Measurements from ENCODE around the gene CAND1. TPM values are rescaled to one million over a fixed set of nuclear protein-coding genes. Genes with fewer than 3 reads are reported as not detected.

The CAND1 gene
- total RNA-seq, 1 experiment from 2014 or later = 236 TPM

- TF ChIP-seq USF1 (CRISPR knock-in tag; IDR thresholded peaks at IDR 0.05) (no peak), ATF2 (CRISPR knock-in tag; IDR thresholded peaks at IDR 0.05; ENCODE audit: borderline replicate concordance, low read depth) (no peak), FOXK1 (CRISPR knock-in tag; IDR thresholded peaks at IDR 0.05) (no peak)
Measured at GRCh38 chr12:67365131-67365530, 96.0 kb downstream of the CAND1 start (continued).

- ChIA-PET CTCF (no interaction called here), POLR2A (no interaction called here)
- Mint-ChIP-seq H3K4me1 (peaks cover 10% of the 10 kb centered on the region), H3K36me3 (peaks cover 8% of the 10 kb centered on the region; the same call in 1 of the 2 replicates), H3K9me3 (peaks cover 12% of the 10 kb centered on the region), H3K4me3 (no peak overlapping the region), H3K27me3 (ENCODE audit: low read depth) (no peaks in the 10 kb centered on the region), H3K27ac (no peak overlapping the region)
- ATAC-seq (no peak), DNase-seq (ENCODE audit: low spot score) (no peak)
- TF ChIP-seq EMX1 (CRISPR knock-in tag; IDR thresholded peaks at IDR 0.05) = no peak
- TF ChIP-seq FOXP1 (CRISPR knock-in tag; IDR thresholded peaks at IDR 0.05; ENCODE audit: borderline replicate concordance) = no peak
- no peak for TF ChIP-seq AFF4 (CRISPR knock-in tag; IDR thresholded peaks at IDR 0.05; ENCODE audit: borderline replicate concordance)
- no peak for TF ChIP-seq TEAD1 (CRISPR knock-in tag; IDR thresholded peaks at IDR 0.05)
- no peak for TF ChIP-seq NFYB (CRISPR knock-in tag; conservative IDR thresholded peaks at IDR 0.05; ENCODE audit: low read depth)
- no peak for TF ChIP-seq SOX15 (CRISPR knock-in tag; IDR thresholded peaks at IDR 0.05)
- TF ChIP-seq ZNF416 (CRISPR knock-in tag; IDR thresholded peaks at IDR 0.05) = no peak
- TF ChIP-seq STAT6 (CRISPR knock-in tag; conservative IDR thresholded peaks at IDR 0.05; ENCODE audit: low read depth) = no peak
- no peak for TF ChIP-seq IRF2 (CRISPR knock-in tag; IDR thresholded peaks at IDR 0.05; ENCODE audit: borderline replicate concordance, low read depth)
- TF ChIP-seq MYBL2 (CRISPR knock-in tag; IDR thresholded peaks at IDR 0.05) = no peak
- TF ChIP-seq SP1 (CRISPR knock-in tag; conservative IDR thresholded peaks at IDR 0.05) = no peak
- no peak for TF ChIP-seq FOXK1 (CRISPR knock-in tag; IDR thresholded peaks at IDR 0.05)
- no peak for TF ChIP-seq JAZF1 (CRISPR knock-in tag; IDR thresholded peaks at IDR 0.05)
Measured at GRCh38 chr12:67367843-67368242, 98.7 kb downstream of the CAND1 start.

Data from WTC11 (cell line).